HUES48 (cell line): ENCODE data around the gene TUFM.

ENCODE experiments used
- H3K27ac ChIP-seq: one replicate; pipeline ENCODE4 v1.7.0; 2013; ENCODE audit warnings: low read depth, low read length, inconsistent platforms
- H3K27me3 ChIP-seq: 2 replicates; pipeline ENCODE4 v1.6.1; 2013; ENCODE audit warnings: mild to moderate bottlenecking, low read length; ENCODE audit not compliant: control insufficient read depth, insufficient read depth
- H3K36me3 ChIP-seq: 2 replicates; pipeline ENCODE4 v1.6.1; 2013; ENCODE audit warnings: low read length; ENCODE audit not compliant: control insufficient read depth, insufficient read depth
- H3K4me1 ChIP-seq: 2 replicates; pipeline ENCODE4 v1.6.1; 2013; ENCODE audit warnings: mild to moderate bottlenecking, low read length; ENCODE audit not compliant: control insufficient read depth, insufficient read depth
- H3K4me3 ChIP-seq: 2 replicates; pipeline ENCODE4 v1.5.1; 2013; ENCODE audit warnings: mild to moderate bottlenecking, low read depth, low read length
- H3K9ac ChIP-seq: 2 replicates; pipeline ENCODE4 v1.6.1; 2013; ENCODE audit warnings: mild to moderate bottlenecking, low read depth, low read length, moderate library complexity
- H3K9me3 ChIP-seq: 2 replicates; pipeline ENCODE4 v1.6.1; 2013; ENCODE audit warnings: low read length; ENCODE audit not compliant: control insufficient read depth, insufficient read depth

Gene TUFM

GRCh38 chr16:28837672-28838557 is 8.2 kb downstream of the TUFM start:
- H3K4me1 ChIP-seq, result no peaks in the 10 kb centered on the region
- H3K4me3 ChIP-seq, result no peak overlapping the region
- no peaks in the 10 kb centered on the region for H3K9me3 ChIP-seq
- no peak overlapping the region for H3K9ac ChIP-seq
- H3K27ac ChIP-seq, result no peak overlapping the region
- peaks cover 65% of the 10 kb centered on the region for H3K36me3 ChIP-seq
- H3K27me3 ChIP-seq, result no peaks in the 10 kb centered on the region

DNA sequence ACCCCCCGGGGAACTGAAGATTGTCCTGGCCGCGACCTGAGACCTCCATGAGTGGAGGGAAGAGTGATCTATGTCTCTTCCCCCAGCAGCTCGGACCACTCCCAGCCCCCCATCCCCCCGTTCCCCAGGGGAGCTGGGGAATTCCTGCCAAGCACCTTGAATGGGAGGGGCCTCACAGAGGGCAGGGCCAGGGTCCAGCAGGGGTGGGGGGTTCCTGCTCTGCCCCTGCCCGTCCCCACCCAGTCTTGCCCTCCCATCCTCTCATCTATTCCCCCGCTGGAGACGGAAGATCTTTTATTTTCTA is 9.4 kb downstream of the TUFM start:
- Histone ChIP-seq H3K9me3 (no peaks in the 10 kb centered on the region), H3K4me3 (no peak overlapping the region), H3K27me3 (no peaks in the 10 kb centered on the region), H3K27ac (no peak overlapping the region), H3K36me3 (peaks cover 65% of the 10 kb centered on the region), H3K9ac (no peak overlapping the region), H3K4me1 (no peaks in the 10 kb centered on the region)

- H3K9me3 ChIP-seq, result no peaks in the 10 kb centered on the region
- peaks cover 71% of the 10 kb centered on the region for H3K36me3 ChIP-seq
- H3K9ac ChIP-seq, result no peak overlapping the region
- H3K4me3 ChIP-seq, result no peak overlapping the region
- no peaks in the 10 kb centered on the region for H3K4me1 ChIP-seq
- H3K27ac ChIP-seq, result no peak overlapping the region
- H3K27me3 ChIP-seq, result no peaks in the 10 kb centered on the region
These were observed 10.0 kb downstream of the TUFM start for GRCh38 chr16:28835864-28836760.

DNA sequence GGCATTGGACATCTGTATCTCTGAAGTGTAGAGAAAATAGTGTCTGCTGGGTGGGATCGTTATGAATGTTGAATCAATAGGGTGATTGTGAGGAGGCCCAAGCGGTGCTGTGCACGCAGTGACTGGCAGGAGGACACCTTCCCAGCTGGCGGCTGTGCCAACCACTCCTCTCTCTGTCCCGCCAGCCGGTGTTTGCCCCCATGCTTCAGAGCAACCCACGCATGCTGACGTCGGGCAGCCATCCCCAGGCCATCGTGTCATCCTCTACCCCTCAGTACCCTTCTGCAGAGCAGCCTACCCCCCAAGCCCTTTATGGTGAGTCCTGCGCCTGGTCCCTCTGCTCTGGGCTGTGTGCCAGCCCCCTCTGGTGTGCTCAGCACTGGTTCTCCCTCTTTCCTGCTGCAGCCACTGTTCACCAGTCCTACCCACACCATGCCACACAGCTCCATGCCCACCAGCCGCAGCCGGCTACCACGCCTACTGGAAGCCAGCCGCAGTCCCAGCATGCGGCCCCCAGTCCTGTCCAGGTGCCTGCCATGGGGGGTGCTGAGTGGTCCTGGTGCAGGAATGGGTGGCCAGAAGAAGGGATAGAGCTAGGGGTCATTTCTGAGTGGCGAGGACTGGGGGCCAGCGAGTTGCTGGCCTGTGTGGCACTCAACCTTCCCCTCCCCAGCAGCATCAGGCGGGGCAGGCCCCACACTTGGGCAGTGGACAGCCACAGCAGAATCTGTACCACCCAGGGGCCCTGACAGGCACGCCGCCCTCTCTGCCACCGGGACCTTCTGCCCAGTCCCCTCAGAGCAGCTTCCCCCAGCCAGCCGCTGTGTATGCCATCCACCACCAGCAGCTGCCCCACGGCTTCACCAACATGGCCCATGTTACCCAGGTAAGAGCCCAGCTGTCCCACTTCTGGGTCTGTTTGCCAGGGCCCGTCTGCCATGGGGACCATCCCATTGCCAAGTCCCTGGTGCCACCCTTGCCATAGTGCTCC is 11.0 kb downstream of the TUFM start:
- H3K4me1 ChIP-seq, result no peaks in the 10 kb centered on the region
- no peak overlapping the region for H3K4me3 ChIP-seq
- no peak overlapping the region for H3K9ac ChIP-seq
- H3K27ac ChIP-seq, result no peak overlapping the region
- peaks cover 80% of the 10 kb centered on the region for H3K36me3 ChIP-seq
- no peaks in the 10 kb centered on the region for H3K27me3 ChIP-seq
- no peaks in the 10 kb centered on the region for H3K9me3 ChIP-seq

DNA sequence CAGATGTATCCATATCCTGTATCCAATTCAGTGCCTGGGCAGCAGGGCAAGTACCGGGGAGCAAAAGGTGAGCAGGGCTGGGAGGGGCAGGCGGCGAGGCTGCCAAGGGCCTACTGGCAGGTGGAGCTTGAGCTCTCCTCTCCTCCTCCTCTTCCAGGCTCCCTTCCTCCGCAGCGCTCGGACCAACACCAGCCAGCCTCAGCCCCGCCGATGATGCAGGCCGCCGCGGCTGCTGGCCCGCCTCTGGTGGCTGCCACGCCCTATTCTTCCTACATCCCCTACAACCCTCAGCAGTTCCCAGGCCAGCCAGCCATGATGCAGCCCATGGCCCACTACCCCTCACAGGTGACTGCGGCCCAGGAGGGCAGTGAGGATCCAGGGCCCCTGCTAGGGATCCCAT is 11.8 kb downstream of the TUFM start:
- Histone ChIP-seq H3K27ac (no peak overlapping the region), H3K9ac (no peak overlapping the region), H3K4me3 (no peak overlapping the region), H3K4me1 (no peaks in the 10 kb centered on the region), H3K9me3 (no peaks in the 10 kb centered on the region), H3K36me3 (peaks cover 88% of the 10 kb centered on the region), H3K27me3 (no peaks in the 10 kb centered on the region)

DNA sequence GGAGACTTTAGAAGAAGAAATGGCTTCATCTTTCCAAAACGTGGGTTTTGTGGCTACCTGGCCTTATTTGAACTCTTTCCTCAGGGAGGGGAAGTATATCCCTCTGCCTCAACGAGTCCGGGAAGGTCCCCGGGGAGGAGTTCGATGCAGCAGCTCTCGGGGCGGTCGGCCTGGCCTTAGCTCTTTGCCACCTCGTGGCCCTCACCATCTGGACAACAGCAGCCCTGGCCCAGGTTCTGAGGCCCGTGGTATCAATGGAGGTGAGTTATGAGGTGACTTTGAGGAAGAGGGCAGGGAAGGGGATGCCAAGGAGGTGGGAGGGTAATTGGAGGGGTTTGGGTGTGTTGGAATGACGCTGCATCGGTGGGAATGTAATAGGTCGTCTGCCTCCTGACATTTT is 15.6 kb downstream of the TUFM start:
- Histone ChIP-seq H3K27me3 (no peaks in the 10 kb centered on the region), H3K9me3 (no peaks in the 10 kb centered on the region), H3K36me3 (peaks cover 100% of the 10 kb centered on the region), H3K4me1 (no peaks in the 10 kb centered on the region), H3K27ac (no peak overlapping the region), H3K9ac (no peak overlapping the region), H3K4me3 (no peak overlapping the region)

DNA sequence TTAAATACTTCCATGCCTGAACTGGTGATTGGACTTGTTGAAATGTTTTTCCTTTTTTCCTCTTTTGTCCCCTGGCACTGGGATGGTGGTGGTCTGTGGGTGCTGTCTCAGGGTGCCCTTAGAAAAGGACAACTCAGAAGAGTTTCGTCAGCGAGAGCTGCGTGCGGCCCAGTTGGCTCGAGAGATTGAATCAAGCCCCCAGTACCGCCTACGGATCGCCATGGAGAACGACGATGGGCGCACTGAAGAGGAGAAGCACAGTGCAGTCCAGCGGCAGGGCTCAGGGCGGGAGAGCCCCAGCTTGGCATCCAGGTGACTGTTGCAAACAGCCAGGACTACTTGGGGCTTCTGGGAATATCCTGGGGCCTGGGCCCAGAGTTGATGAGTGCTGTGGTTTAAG is 16.4 kb downstream of the TUFM start:
- Histone ChIP-seq H3K4me1 (no peaks in the 10 kb centered on the region), H3K36me3 (peaks cover 97% of the 10 kb centered on the region), H3K9me3 (no peaks in the 10 kb centered on the region), H3K27me3 (no peaks in the 10 kb centered on the region), H3K4me3 (no peak overlapping the region), H3K27ac (no peak overlapping the region), H3K9ac (no peak overlapping the region)

DNA sequence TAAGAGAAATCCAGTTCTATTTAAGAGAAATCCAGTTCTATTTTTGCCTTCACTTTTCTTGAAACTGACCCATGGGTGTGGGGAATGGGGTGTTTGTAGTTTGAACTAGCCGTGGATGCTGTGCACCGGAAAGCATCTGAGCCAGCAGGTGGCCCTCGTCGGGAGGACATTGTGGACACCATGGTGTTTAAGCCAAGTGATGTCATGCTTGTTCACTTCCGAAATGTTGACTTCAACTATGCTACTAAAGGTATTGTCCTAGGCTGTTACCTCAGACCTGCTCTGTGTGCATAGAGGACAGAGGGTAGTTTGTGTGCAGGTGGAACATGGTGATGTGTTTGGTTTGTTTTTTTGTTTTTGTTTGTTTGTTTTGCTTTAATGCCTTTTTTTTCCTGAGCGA is 20.0 kb downstream of the TUFM start:
- peaks cover 61% of the 10 kb centered on the region for H3K36me3 ChIP-seq
- no peaks in the 10 kb centered on the region for H3K9me3 ChIP-seq
- no peaks in the 10 kb centered on the region for H3K27me3 ChIP-seq
- H3K4me1 ChIP-seq, result peaks cover 2% of the 10 kb centered on the region; the same call in 1 of the 2 replicates
- no peak overlapping the region for H3K4me3 ChIP-seq
- no peak overlapping the region for H3K9ac ChIP-seq
- H3K27ac ChIP-seq, result no peak overlapping the region

GRCh38 chr16:28824717-28824973 is 21.5 kb downstream of the TUFM start:
- Histone ChIP-seq H3K9me3 (no peaks in the 10 kb centered on the region), H3K4me3 (peak overlapping the region; percentile 93), H3K27me3 (no peaks in the 10 kb centered on the region), H3K27ac (peak overlapping the region; percentile 98), H3K9ac (peak overlapping the region; percentile 97), H3K36me3 (peaks cover 46% of the 10 kb centered on the region), H3K4me1 (peaks cover 5% of the 10 kb centered on the region; the same call in 1 of the 2 replicates)

- no peaks in the 10 kb centered on the region for H3K9me3 ChIP-seq
- H3K27ac ChIP-seq, result peak overlapping the region; percentile 98
- peak overlapping the region; percentile 97 for H3K9ac ChIP-seq
- H3K27me3 ChIP-seq, result no peaks in the 10 kb centered on the region
- H3K4me3 ChIP-seq, result peak overlapping the region; percentile 93
- H3K36me3 ChIP-seq, result peaks cover 41% of the 10 kb centered on the region
- H3K4me1 ChIP-seq, result peaks cover 5% of the 10 kb centered on the region; the same call in 1 of the 2 replicates
These were observed 22.1 kb downstream of the TUFM start for GRCh38 chr16:28823873-28824716.
